Bronchial epithelial cell (primary cell): ENCODE results near the gene CCL11. TPM values are rescaled to one million over a fixed set of nuclear protein-coding genes. Genes with fewer than 3 reads are reported as not detected.
A peak's percentile ranks its signal among the peaks of the same experiment; 100 is the strongest.

ENCODE experiments used
- DNase-seq: peaks from one replicate; pipeline ENCODE4 v3.0.0-alpha.2; 2010; ENCODE audit warnings: low read depth
- FAIRE-seq: peaks from 2 replicates; lab custom pipeline; 2011; peaks lifted over from hg19 to GRCh38; lab: Jason Lieb, UNC
- H3K27me3 ChIP-seq: 2 replicates; pipeline ENCODE4 v1.5.1; 2011; ENCODE audit warnings: low read length; ENCODE audit not compliant: control insufficient read depth, insufficient read depth
- H3K36me3 ChIP-seq: 2 replicates; pipeline ENCODE4 v1.5.1; 2011; ENCODE audit warnings: low read length; ENCODE audit not compliant: control insufficient read depth, insufficient read depth
- H3K4me3 ChIP-seq: 2 replicates; pipeline ENCODE4 v1.5.1; 2011; ENCODE audit warnings: mild to moderate bottlenecking, low read depth, low read length, control low read depth
- CTCF ChIP-seq: IDR thresholded peaks from 2 replicates; pipeline ENCODE4 v1.5.1; 2011; ENCODE audit warnings: mild to moderate bottlenecking, moderate library complexity, low read length, control low read depth, inconsistent platforms; ENCODE audit not compliant: insufficient read depth, severe bottlenecking
- total RNA-seq: library from RNA; depleted of rRNA; stranded (reverse); fragments of >200 nt; gene quantifications from 2 replicates; pipeline ENCODE4 v1.2.1, GENCODE V29; 2014

Gene CCL11
- total RNA-seq, 1 donor from 2014 or later: not detected

- DNase-seq (peak; percentile 7), FAIRE-seq (no peak)
- Histone ChIP-seq H3K36me3 (no peaks in the 10 kb centered on the region), H3K4me3 (no peak overlapping the region), H3K27me3 (no peaks in the 10 kb centered on the region)
- TF ChIP-seq CTCF: no peak
These were observed 31.4 kb upstream of the CCL11 start for GRCh38 chr17:34254146-34254545.

- DNase-seq (peak; percentile 25), FAIRE-seq (peak; percentile 64)
- Histone ChIP-seq H3K36me3 (no peaks in the 10 kb centered on the region), H3K4me3 (no peak within 1 kb of the TSS), H3K27me3 (no peaks in the 10 kb centered on the region)
- TF ChIP-seq CTCF: no peak
These were observed 30.7 kb upstream of the CCL11 start, which contains the start of gene CCL2 for GRCh38 chr17:34254651-34255380. CCL2 (plus strand) TSS chr17:34255285; CDS start chr17:34255350, 65 bp downstream.

DNA sequence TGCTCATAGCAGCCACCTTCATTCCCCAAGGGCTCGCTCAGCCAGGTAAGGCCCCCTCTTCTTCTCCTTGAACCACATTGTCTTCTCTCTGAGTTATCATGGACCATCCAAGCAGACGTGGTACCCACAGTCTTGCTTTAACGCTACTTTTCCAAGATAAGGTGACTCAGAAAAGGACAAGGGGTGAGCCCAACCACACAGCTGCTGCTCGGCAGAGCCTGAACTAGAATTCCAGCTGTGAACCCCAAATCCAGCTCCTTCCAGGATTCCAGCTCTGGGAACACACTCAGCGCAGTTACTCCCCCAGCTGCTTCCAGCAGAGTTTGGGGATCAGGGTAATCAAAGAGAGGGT is 30.2 kb upstream of the CCL11 start:
- Histone ChIP-seq H3K4me3 (no peak overlapping the region), H3K36me3 (no peaks in the 10 kb centered on the region), H3K27me3 (no peaks in the 10 kb centered on the region)
- DNase-seq (no peak), FAIRE-seq (no peak)
- TF ChIP-seq CTCF: no peak

GRCh38 chr17:34255841-34256240 is 29.7 kb upstream of the CCL11 start:
- Histone ChIP-seq H3K27me3 (no peaks in the 10 kb centered on the region), H3K4me3 (no peak overlapping the region), H3K36me3 (no peaks in the 10 kb centered on the region)
- FAIRE-seq (no peak), DNase-seq (no peak)
- no peak for TF ChIP-seq CTCF

DNA sequence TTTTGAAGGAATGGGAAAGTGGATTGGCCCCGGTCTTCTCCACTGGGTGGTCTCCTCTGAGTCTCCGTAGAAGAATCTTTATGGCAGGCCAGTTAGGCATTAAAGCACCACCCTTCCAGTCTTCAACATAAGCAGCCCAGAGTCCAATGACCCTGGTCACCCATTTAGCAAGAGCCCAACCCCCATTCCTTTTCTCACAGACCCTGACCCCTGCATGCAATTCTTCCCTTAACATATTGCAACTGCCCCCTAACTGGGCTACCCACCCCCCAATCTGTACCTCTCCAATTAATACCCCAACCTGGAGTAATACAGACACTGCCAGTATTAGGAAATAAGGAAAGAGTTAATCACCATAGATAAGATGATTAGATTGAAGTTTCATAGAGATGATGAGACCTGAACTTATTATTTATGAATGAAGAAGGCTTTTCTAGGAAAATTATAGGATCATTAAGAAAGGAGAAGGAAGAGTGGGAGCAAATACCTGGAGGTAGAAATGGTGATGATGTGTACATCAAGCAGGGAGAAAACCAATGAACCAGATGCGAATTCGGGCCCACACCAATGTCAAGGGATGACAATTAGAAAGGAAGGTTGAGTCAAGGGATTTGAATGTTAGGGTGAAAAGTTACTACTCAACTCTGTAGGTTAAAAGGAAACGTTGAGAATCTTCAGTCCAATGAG is 28.1 kb upstream of the CCL11 start:
- no peaks in the 10 kb centered on the region for H3K27me3 ChIP-seq
- TF ChIP-seq CTCF: no peak
- DNase-seq (no peak), FAIRE-seq (no peak)
- no peak overlapping the region for H3K4me3 ChIP-seq
- no peaks in the 10 kb centered on the region for H3K36me3 ChIP-seq
